Activated B cell treated with CpG ODN at 0.5 μM for 24 hours (primary cell): Measurements from ENCODE around the gene TAS1R3. TPM values are rescaled to one million over a fixed set of nuclear protein-coding genes. Genes with fewer than 3 reads are reported as not detected.
A peak's percentile ranks its signal among the peaks of the same experiment; 100 is the strongest.

Source experiments
- ATAC-seq: fragments of 200-7000 bp; cut with Tn5 transposase; one replicate; pipeline ENCODE4 v1.10.0; 2021; ENCODE audit warnings: low read depth, mild to moderate bottlenecking, moderate library complexity
- CTCF ChIA-PET: fragments of 350-600 bp; sonication (Branson Sonifier 250); formaldehyde crosslinking; loops from one replicate; lab custom pipeline; 2021; ENCODE audit warnings: antibody characterized with exemption; lab: Charles Lee
- POLR2A ChIA-PET: fragments of 350-600 bp; sonication (Branson Sonifier 250); formaldehyde crosslinking; loops from one replicate; lab custom pipeline; 2021; ENCODE audit warnings: antibody characterized with exemption; lab: Charles Lee
- DNase-seq: peaks from one replicate; pipeline ENCODE4 v3.0.0; 2022
- H3K27ac Mint-ChIP-seq: one replicate; pipeline ENCODE4 v1.8.0; 2020; ENCODE audit warnings: mixed read lengths
- H3K27me3 Mint-ChIP-seq: one replicate; pipeline ENCODE4 v1.8.0; 2021; ENCODE audit warnings: mixed read lengths
- H3K36me3 Mint-ChIP-seq: one replicate; pipeline ENCODE4 v1.8.0; 2021; ENCODE audit warnings: low read depth, mixed read lengths
- H3K4me1 Mint-ChIP-seq: one replicate; pipeline ENCODE4 v1.8.0; 2021; ENCODE audit warnings: mixed read lengths
- H3K4me3 Mint-ChIP-seq: one replicate; pipeline ENCODE4 v1.8.0; 2020; ENCODE audit warnings: mild to moderate bottlenecking, mixed read lengths
- H3K9me3 Mint-ChIP-seq: one replicate; pipeline ENCODE4 v1.8.0; 2020; ENCODE audit warnings: mixed read lengths
- CTCF ChIP-seq: fragments of 200-600 bp; IDR thresholded peaks from one replicate; pipeline ENCODE4 v1.8.0; 2022; ENCODE audit warnings: antibody characterized with exemption, mild to moderate bottlenecking
- intact Hi-C: fragments of 100-400 bp; cut with micrococcal nuclease; formaldehyde crosslinking; loops from one replicate; pipeline ENCODE4 v1.15.1; 2024
- total RNA-seq: library from RNA; stranded (reverse); gene quantifications from 2 replicates; pipeline ENCODE4 v1.2.3, GENCODE V29; 2022

TAS1R3 gene
- total RNA-seq, 1 donor from 2014 or later: 2.5 TPM

DNA sequence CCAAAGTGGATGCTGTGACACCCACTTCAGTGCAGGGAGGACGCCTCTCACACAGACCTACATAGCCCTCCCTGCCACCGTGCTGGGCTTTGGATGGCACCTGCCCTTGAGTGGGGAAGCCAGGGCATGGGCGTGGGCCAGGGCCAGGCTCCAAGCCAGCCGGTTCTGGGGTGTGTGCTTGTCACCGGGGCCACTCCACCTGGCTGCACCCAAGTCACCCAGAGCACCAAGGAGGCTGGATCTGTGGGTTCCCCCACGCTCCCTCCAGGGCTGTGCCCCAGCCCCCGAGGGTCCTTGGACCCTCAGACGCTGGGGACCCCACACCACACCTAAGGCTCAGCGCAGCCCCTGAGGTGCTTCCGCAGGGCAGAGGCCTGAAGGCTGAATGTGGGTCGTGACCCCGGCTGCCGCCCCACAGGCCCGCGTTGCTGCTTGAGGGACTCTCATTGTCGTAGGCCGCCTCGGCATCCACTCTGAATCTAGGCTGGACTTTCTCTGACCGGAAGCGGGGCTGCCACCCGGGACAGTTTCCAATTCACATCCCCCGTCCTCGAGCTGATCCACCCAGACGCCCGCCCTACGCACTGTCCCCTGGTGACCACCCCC is 25.8 kb downstream of the TAS1R3 start:
- Mint-ChIP-seq H3K27ac (no peak overlapping the region), H3K36me3 (no peaks in the 10 kb centered on the region), H3K4me1 (peaks cover 21% of the 10 kb centered on the region), H3K9me3 (no peaks in the 10 kb centered on the region), H3K27me3 (peaks cover 26% of the 10 kb centered on the region), H3K4me3 (no peak overlapping the region)
- ChIA-PET CTCF (interaction anchor here (2.2 kb wide), 1 partner anchor 14 kb away, joined by 4 read pairs; no protein-coding TSS in a partner anchor), POLR2A (no interaction called here)
- ATAC-seq (no peak), DNase-seq (no peak)
- no peak for TF ChIP-seq CTCF
- intact Hi-C loops: no loop called here

GRCh38 chr1:1357871-1358432 is 26.9 kb downstream of the TAS1R3 start:
- H3K36me3 Mint-ChIP-seq: no peaks in the 10 kb centered on the region
- ATAC-seq: no peak
- no peak for DNase-seq
- CTCF ChIA-PET: interaction anchor here (2.2 kb wide), 1 partner anchor 13 kb away, joined by 4 read pairs; no protein-coding TSS in a partner anchor
- peaks cover 20% of the 10 kb centered on the region for H3K27me3 Mint-ChIP-seq
- no peaks in the 10 kb centered on the region for H3K9me3 Mint-ChIP-seq
- no peak for TF ChIP-seq CTCF
- no peak overlapping the region for H3K27ac Mint-ChIP-seq
- POLR2A ChIA-PET: no interaction called here
- intact Hi-C loops: no loop called here
- H3K4me1 Mint-ChIP-seq: peaks cover 10% of the 10 kb centered on the region
- H3K4me3 Mint-ChIP-seq: no peak overlapping the region

DNA sequence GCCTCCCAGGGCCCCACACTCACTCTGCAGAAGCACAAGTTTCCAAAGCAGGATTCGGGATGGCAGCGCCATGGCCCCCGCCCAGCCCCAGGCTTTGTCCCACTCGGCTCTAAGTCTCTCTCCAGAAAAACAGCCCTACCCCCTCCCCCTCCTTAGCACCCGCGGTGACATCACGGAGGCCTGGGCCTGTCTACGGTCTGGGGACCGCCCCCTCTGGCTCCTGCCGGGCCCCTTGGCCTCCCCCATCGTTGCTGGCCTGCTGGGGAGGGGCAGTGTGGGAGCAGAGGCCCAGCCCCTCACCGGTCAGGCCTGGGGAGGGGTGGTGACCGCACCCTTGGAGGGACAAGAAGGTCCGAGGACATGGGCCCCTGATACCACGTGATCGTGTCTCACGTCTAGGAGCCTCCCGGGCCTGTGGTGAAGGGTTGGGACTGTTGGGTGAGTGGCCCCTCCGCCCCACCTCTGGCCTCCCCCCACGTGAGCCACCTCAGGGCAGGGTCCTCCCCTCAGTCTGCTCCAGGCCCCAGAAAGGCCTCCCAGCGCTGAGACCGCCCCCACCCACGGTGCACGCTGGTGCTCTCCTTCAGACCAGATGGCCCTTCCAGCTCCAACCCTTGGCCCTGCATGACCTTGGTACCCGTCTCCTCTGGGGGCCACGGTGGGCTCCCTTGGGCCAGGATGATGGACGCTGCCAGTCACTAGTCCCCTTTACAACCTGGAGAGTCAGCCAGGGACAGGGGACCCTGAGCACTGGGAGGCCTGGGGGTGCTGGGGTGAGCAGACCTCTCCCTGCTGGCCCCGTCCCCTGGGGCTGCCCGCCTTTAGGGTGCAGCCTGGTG is 27.6 kb downstream of the TAS1R3 start, which contains the start of gene MXRA8:
Gene MXRA8 (minus strand): TSS at position 123 of the 839 bp plus-strand sequence. CDS start 51 bp downstream, at position 72.
- POLR2A ChIA-PET: interaction anchor here (1.1 kb wide), 1 partner anchor 16 kb away, joined by 4 read pairs; the partner anchor contains the start of gene AURKAIP1
- no peaks in the 10 kb centered on the region for H3K9me3 Mint-ChIP-seq
- peak within 1 kb of the TSS; percentile 35 for H3K4me3 Mint-ChIP-seq
- no peak for DNase-seq
- peaks cover 6% of the 10 kb centered on the region for H3K4me1 Mint-ChIP-seq
- H3K27ac Mint-ChIP-seq: peak within 1 kb of the TSS; percentile 7
- intact Hi-C loops: no loop called here
- CTCF ChIA-PET: no interaction called here
- peaks cover 20% of the 10 kb centered on the region for H3K27me3 Mint-ChIP-seq
- no peaks in the 10 kb centered on the region for H3K36me3 Mint-ChIP-seq
- no peak for TF ChIP-seq CTCF
- no peak for ATAC-seq

GRCh38 chr1:1359308-1359663 is 28.2 kb downstream of the TAS1R3 start:
- ATAC-seq (no peak), DNase-seq (no peak)
- TF ChIP-seq CTCF: no peak
- CTCF ChIA-PET: no interaction called here
- H3K9me3 Mint-ChIP-seq: no peaks in the 10 kb centered on the region
- peaks cover 18% of the 10 kb centered on the region for H3K27me3 Mint-ChIP-seq
- H3K4me1 Mint-ChIP-seq: peaks cover 4% of the 10 kb centered on the region
- no peak overlapping the region for H3K4me3 Mint-ChIP-seq
- POLR2A ChIA-PET: interaction anchor here (1.1 kb wide), 1 partner anchor 15 kb away, joined by 4 read pairs; the partner anchor contains the start of gene AURKAIP1
- intact Hi-C loops: no loop called here
- H3K36me3 Mint-ChIP-seq: no peaks in the 10 kb centered on the region
- H3K27ac Mint-ChIP-seq: peak overlapping the region; percentile 7
